DOHH2 (cell line): ENCODE results near the gene NCOA5.

Experiments used
- EZH2phosphoT487 ChIP-seq: fragments of 200-600 bp; sonication (generic); IDR thresholded peaks from 2 replicates; pipeline ENCODE4 v1.6.1; 2017; ENCODE audit warnings: borderline replicate concordance, mild to moderate bottlenecking, antibody characterized with exemption, low read length, moderate library complexity, mixed read lengths
- TF ChIP-seq, protein P1 (sequence below): fragments of 200-600 bp; sonication (generic); IDR thresholded peaks from one replicate; pipeline ENCODE4 v1.5.1; 2014; ENCODE audit warnings: antibody characterized with exemption, mild to moderate bottlenecking, low read depth, low read length; ENCODE audit not compliant: poor library complexity, severe bottlenecking

GRCh38 chr20:46012921-46013320 lies 76.8 kb downstream of the NCOA5 start:
- TF ChIP-seq, protein P1, sequence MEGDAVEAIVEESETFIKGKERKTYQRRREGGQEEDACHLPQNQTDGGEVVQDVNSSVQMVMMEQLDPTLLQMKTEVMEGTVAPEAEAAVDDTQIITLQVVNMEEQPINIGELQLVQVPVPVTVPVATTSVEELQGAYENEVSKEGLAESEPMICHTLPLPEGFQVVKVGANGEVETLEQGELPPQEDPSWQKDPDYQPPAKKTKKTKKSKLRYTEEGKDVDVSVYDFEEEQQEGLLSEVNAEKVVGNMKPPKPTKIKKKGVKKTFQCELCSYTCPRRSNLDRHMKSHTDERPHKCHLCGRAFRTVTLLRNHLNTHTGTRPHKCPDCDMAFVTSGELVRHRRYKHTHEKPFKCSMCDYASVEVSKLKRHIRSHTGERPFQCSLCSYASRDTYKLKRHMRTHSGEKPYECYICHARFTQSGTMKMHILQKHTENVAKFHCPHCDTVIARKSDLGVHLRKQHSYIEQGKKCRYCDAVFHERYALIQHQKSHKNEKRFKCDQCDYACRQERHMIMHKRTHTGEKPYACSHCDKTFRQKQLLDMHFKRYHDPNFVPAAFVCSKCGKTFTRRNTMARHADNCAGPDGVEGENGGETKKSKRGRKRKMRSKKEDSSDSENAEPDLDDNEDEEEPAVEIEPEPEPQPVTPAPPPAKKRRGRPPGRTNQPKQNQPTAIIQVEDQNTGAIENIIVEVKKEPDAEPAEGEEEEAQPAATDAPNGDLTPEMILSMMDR = no peak
- TF ChIP-seq EZH2phosphoT487 = no peak
